Esophagus squamous epithelium (tissue), 4 donors: ENCODE data around the gene NUP210L.
"Not testable (repeated sequence)": the region's sequence is repeated elsewhere in the genome, so short reads cannot be mapped to it uniquely, and the experiment has no call there.

Source experiments
- CTCF ChIP-seq, 6 experiments: fragments of 450-650 bp in 4 of 6; fragments of 200-600 bp in 2 of 6; sonication (generic) in 2 of 6; IDR thresholded peaks; one replicate each; pipeline ENCODE4 v1.5.1; 2016 to 2019; ENCODE audit warnings: antibody characterized with exemption in 6 of 6, mild to moderate bottlenecking in 4 of 6, moderate library complexity in 4 of 6
- POLR2A ChIP-seq, 4 donors: fragments of 450-650 bp; IDR thresholded peaks; one replicate each; pipeline ENCODE4 v1.6.1; 2017; ENCODE audit warnings: antibody characterized with exemption in 4 of 4, mild to moderate bottlenecking in 4 of 4, moderate library complexity in 3 of 4

- TF ChIP-seq CTCF, POLR2A (IDR thresholded peaks at IDR 0.05): not testable (repeated sequence)
These were observed 31.7 kb downstream of the NUP210L start for GRCh38 chr1:154123205-154123604.
